Astrocyte of the spinal cord (primary cell): ENCODE results near the gene NDUFS1.
"Not testable (repeated sequence)": the region's sequence is repeated elsewhere in the genome, so short reads cannot be mapped to it uniquely, and the experiment has no call there.

Source experiments
- DNase-seq: peaks from one replicate; pipeline ENCODE4 v3.0.0; 2011; ENCODE audit warnings: low read depth, low spot score
- H3K4me3 ChIP-seq: 2 replicates; pipeline ENCODE4 v1.5.1; 2011; ENCODE audit warnings: low read depth, mild to moderate bottlenecking, low read length, moderate library complexity
- CTCF ChIP-seq: IDR thresholded peaks from 2 replicates; pipeline ENCODE4 v1.5.1; 2012; ENCODE audit warnings: low read depth, mild to moderate bottlenecking, low read length, inconsistent platforms
- in situ Hi-C: cut with HindIII; loops from 2 replicates; pipeline ENCODE4 v1.10.0; 2017; ENCODE audit warnings: low sequenced_read_pairs

NDUFS1 gene

GRCh38 chr2:206082298-206082843 lies 76.9 kb downstream of the NDUFS1 start:
- DNase-seq: no peak
- TF ChIP-seq CTCF: no peak
- in situ Hi-C loops: no loop called here
- H3K4me3 ChIP-seq: no peak overlapping the region

GRCh38 chr2:206080927-206081326 lies 78.3 kb downstream of the NDUFS1 start:
- no peak for TF ChIP-seq CTCF
- no peak for DNase-seq
- no peak overlapping the region for H3K4me3 ChIP-seq
- in situ Hi-C loops: no loop called here

- in situ Hi-C loops: no loop called here
- no peak for TF ChIP-seq CTCF
- no peak for DNase-seq
- H3K4me3 ChIP-seq: no peak overlapping the region
Observed at GRCh38 chr2:206079699-206080465, 79.4 kb downstream of the NDUFS1 start.

- in situ Hi-C loops, H3K4me3 ChIP-seq, DNase-seq: not testable (repeated sequence)
Observed at GRCh38 chr2:206077879-206078278, 81.4 kb downstream of the NDUFS1 start.

- in situ Hi-C loops: no loop called here
- TF ChIP-seq CTCF: no peak
- DNase-seq: no peak
- no peak overlapping the region for H3K4me3 ChIP-seq
Observed at GRCh38 chr2:206075113-206075512, 84.1 kb downstream of the NDUFS1 start.

- in situ Hi-C loops: no loop called here
- DNase-seq: no peak
- TF ChIP-seq CTCF: no peak
Observed at GRCh38 chr2:206071807-206072206, 87.4 kb downstream of the NDUFS1 start.

GRCh38 chr2:206069417-206069816 lies 89.8 kb downstream of the NDUFS1 start:
- in situ Hi-C loops: no loop called here
- TF ChIP-seq CTCF: no peak
- no peak overlapping the region for H3K4me3 ChIP-seq
- no peak for DNase-seq

More at GRCh38 chr2:206071807-206072206, 87.4 kb downstream of the NDUFS1 start:
- no peak overlapping the region for H3K4me3 ChIP-seq
